Endothelial cell of umbilical vein (primary cell): ENCODE measurements around the gene DSCAML1. TPM values are rescaled to one million over a fixed set of nuclear protein-coding genes. Genes with fewer than 3 reads are reported as not detected.

ENCODE experiments used
- BruUV-seq: library from RNA; stranded (reverse); fragments of 400-500 nt; replicated peaks from 2 replicates; lab custom pipeline; 2021; lab: Mats Ljungman, UMichigan
- CTCF ChIA-PET: fragments of 300-600, 350-600 bp; sonication (Branson Sonifier 250); formaldehyde crosslinking; loops from one replicate; lab custom pipeline; 2021; ENCODE audit warnings: antibody characterized with exemption, inconsistent platforms; lab: Charles Lee
- POLR2A ChIA-PET: fragments of 300-600, 350-600 bp; sonication (Branson Sonifier 250); formaldehyde crosslinking; loops from one replicate; lab custom pipeline; 2021; ENCODE audit warnings: antibody characterized with exemption, inconsistent platforms; lab: Charles Lee
- DNase-seq: peaks from one replicate; pipeline ENCODE4 v3.0.0-alpha.2; 2011; ENCODE audit warnings: low read depth, low spot score
- FAIRE-seq: peaks from 2 replicates; lab custom pipeline; 2011; peaks lifted over from hg19 to GRCh38; lab: Jason Lieb, UNC
- H2AFZ ChIP-seq: 2 replicates; pipeline ENCODE4 v1.6.0; 2012; ENCODE audit warnings: low read depth, low read length, control low read depth, inconsistent platforms
- H3K27ac ChIP-seq: 2 replicates; pipeline ENCODE4 v1.5.1; 2011; ENCODE audit warnings: low read depth, mild to moderate bottlenecking, control low read depth, low read length, moderate library complexity; ENCODE audit not compliant: insufficient read depth
- H3K27me3 ChIP-seq, 2 experiments: 2 replicates each; pipeline versions ENCODE4 v1.6.0 to v1.6.1; 2011; ENCODE audit warnings: low read length in 2 of 2, mixed read lengths in 1 of 2; ENCODE audit not compliant: control insufficient read depth in 2 of 2, insufficient read depth in 2 of 2
- H3K36me3 ChIP-seq, 2 experiments: 2 replicates in 1 of 2; 3 replicates in 1 of 2; pipeline ENCODE4 v1.5.1; 2011; ENCODE audit warnings: low read length in 2 of 2, mild to moderate bottlenecking in 1 of 2, moderate library complexity in 1 of 2; ENCODE audit not compliant: control insufficient read depth in 2 of 2, insufficient read depth in 2 of 2; ENCODE audit errors: extremely low read depth in 1 of 2
- H3K4me1 ChIP-seq: 3 replicates; pipeline ENCODE4 v1.5.1; 2011; ENCODE audit warnings: mild to moderate bottlenecking, low read length; ENCODE audit not compliant: control insufficient read depth, insufficient read depth; ENCODE audit errors: extremely low read depth
- H3K4me2 ChIP-seq: 2 replicates; pipeline ENCODE4 v1.6.1; 2011; ENCODE audit warnings: low read length, control low read depth, mixed read lengths; ENCODE audit not compliant: insufficient read depth
- H3K4me3 ChIP-seq, 3 experiments: fragments of 200-600 bp in 1 of 3; sonication (generic), shearing (Covaris generic) in 1 of 3; replicated peaks in 1 of 3; 2 replicates each; pipeline ENCODE4 v1.5.1; 2011 to 2016; ENCODE audit warnings: control low read depth in 3 of 3, low read length in 3 of 3, mild to moderate bottlenecking in 2 of 3, inconsistent platforms in 1 of 3, low read depth in 1 of 3, moderate library complexity in 1 of 3; ENCODE audit not compliant: insufficient read depth in 1 of 3
- H3K79me2 ChIP-seq: 2 replicates; pipeline ENCODE4 v1.6.0; 2012; ENCODE audit warnings: low read length, inconsistent platforms; ENCODE audit not compliant: control insufficient read depth, insufficient read depth
- H3K9ac ChIP-seq: replicated peaks from 2 replicates; pipeline ENCODE3; 2011; ENCODE audit warnings: low read length, control low read depth; ENCODE audit not compliant: insufficient read depth; ENCODE audit errors: extremely low read depth
- H3K9me1 ChIP-seq: replicated peaks from 3 replicates; pipeline ENCODE4 v1.6.0; 2011; ENCODE audit warnings: mild to moderate bottlenecking, low read length; ENCODE audit not compliant: control insufficient read depth, insufficient read depth; ENCODE audit errors: extremely low read depth
- H3K9me3 ChIP-seq: replicated peaks from 2 replicates; pipeline ENCODE4 v1.5.1; 2012; ENCODE audit warnings: low read length, inconsistent platforms; ENCODE audit not compliant: control insufficient read depth, insufficient read depth
- H4K20me1 ChIP-seq: replicated peaks from 2 replicates; pipeline ENCODE3; 2011; ENCODE audit warnings: mild to moderate bottlenecking, low read length; ENCODE audit not compliant: control insufficient read depth, insufficient read depth; ENCODE audit errors: extremely low read depth
- EZH2 ChIP-seq: IDR thresholded peaks from 2 replicates; pipeline ENCODE4 v1.6.1; 2012; ENCODE audit warnings: borderline replicate concordance, low read depth, mild to moderate bottlenecking, moderate library complexity, low read length, inconsistent platforms; ENCODE audit not compliant: severe bottlenecking
- FOS ChIP-seq: IDR thresholded peaks from 2 replicates; pipeline ENCODE4 v1.6.1; 2011; ENCODE audit warnings: mild to moderate bottlenecking, low read length, moderate library complexity, borderline replicate concordance; ENCODE audit not compliant: insufficient read depth
- GATA2 ChIP-seq: IDR thresholded peaks from 2 replicates; pipeline ENCODE4 v1.7.0; 2011; ENCODE audit warnings: low read depth, mild to moderate bottlenecking, moderate library complexity, mixed read lengths, low read length; ENCODE audit not compliant: insufficient read length, insufficient read depth
- JUN ChIP-seq: IDR thresholded peaks from 2 replicates; pipeline ENCODE4 v1.6.1; 2011; ENCODE audit warnings: borderline replicate concordance, low read depth; ENCODE audit not compliant: insufficient read length, insufficient read depth
- MAX ChIP-seq: IDR thresholded peaks from 2 replicates; pipeline ENCODE4 v1.6.1; 2011; ENCODE audit not compliant: insufficient read depth, insufficient read length
- MYC ChIP-seq: IDR thresholded peaks from one replicate; pipeline ENCODE4 v1.6.1; 2011; ENCODE audit warnings: mild to moderate bottlenecking, low read depth, low read length
- POLR2A ChIP-seq: IDR thresholded peaks from 2 replicates; pipeline ENCODE4 v1.6.1; 2012; ENCODE audit warnings: low read depth, mild to moderate bottlenecking, control low read depth, low read length
- POLR2AphosphoS5 ChIP-seq: IDR thresholded peaks from 2 replicates; pipeline ENCODE4 v1.6.1; 2012; ENCODE audit warnings: low read depth, mild to moderate bottlenecking, control low read depth, low read length, moderate library complexity; ENCODE audit not compliant: insufficient read depth
- dilution Hi-C: fragments of 300-500 bp; cut with MboI; formaldehyde crosslinking; loops from one replicate; pipeline ENCODE4 v1.15.0; 2019; ENCODE audit warnings: low sequenced_read_pairs; ENCODE audit not compliant: extremely low pct_ligation_motif_present
- intact Hi-C: fragments of 100-400 bp; cut with micrococcal nuclease; formaldehyde crosslinking; loops from one replicate; pipeline ENCODE4 v1.10.0; 2022
- polyA plus RNA-seq, 4 experiments: library from polyadenylated mRNA; depleted of rRNA in 3 of 4; stranded (reverse) in 3 of 4; unstranded in 1 of 4; fragments of >200 nt; gene quantifications; 2 replicates each; pipeline versions ENCODE4 v1.2.1 to v1.2.3, GENCODE V29; 2011 to 2012; ENCODE audit warnings: missing spikeins in 1 of 4
- total RNA-seq: library from RNA; stranded (reverse); gene quantifications from 2 replicates; pipeline ENCODE4 v1.2.3, GENCODE V29; 2021
- TF ChIP-seq, protein P1 (sequence below), 2 donors: IDR thresholded peaks; 1 replicate in 1 of 2; 2 replicates in 1 of 2; pipeline ENCODE4 v1.5.1; 2011; ENCODE audit warnings: low read length in 2 of 2, mild to moderate bottlenecking in 2 of 2, moderate library complexity in 2 of 2, control low read depth in 1 of 2, inconsistent platforms in 1 of 2, low read depth in 1 of 2; ENCODE audit not compliant: insufficient read depth in 1 of 2; ENCODE audit errors: extremely low read depth in 1 of 2

The DSCAML1 gene
- total and polyA plus RNA-seq, 2 donors (not counting 3 experiments of a cell fraction or from before 2014, with no cell fraction given): not detected

DNA sequence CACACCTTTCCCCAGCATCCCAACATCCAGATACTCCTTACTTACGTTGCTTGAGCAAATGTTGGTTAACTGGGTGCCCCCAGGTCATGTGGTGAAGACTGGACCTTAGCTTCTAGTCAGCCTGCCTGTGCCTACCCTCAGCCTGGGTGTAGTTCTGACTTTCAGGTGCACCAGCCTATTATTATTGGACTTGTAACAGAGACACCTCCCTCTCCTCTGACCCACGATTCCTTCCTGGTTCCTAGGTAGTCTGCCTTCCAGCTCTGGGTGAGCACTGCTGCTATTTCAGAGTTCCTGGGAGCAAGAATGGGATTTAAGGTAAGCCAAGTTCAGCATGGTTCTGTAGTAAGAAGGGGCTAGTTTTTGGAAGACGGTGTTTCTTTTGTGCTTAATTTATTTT, 138.2 kb downstream of the DSCAML1 start:
- no peak overlapping the region for H3K4me3 ChIP-seq
- H3K9ac ChIP-seq: no peak overlapping the region
- no peak overlapping the region for H3K4me2 ChIP-seq
- no peaks in the 10 kb centered on the region for H3K79me2 ChIP-seq
- H3K27me3 ChIP-seq: no peaks in the 10 kb centered on the region
- intact Hi-C loops: no loop called here
- no TSS peak for BruUV-seq
- dilution Hi-C loops: no loop called here
- DNase-seq (no peak), FAIRE-seq (no peak)
- H3K4me1 ChIP-seq: no peaks in the 10 kb centered on the region
- H3K9me3 ChIP-seq: no peaks in the 10 kb centered on the region
- H3K36me3 ChIP-seq: no peaks in the 10 kb centered on the region
- no peak overlapping the region for H3K27ac ChIP-seq
- POLR2A ChIA-PET: no interaction called here
- no peak overlapping the region for H2AFZ ChIP-seq
- H3K9me1 ChIP-seq: no peaks in the 10 kb centered on the region
- H4K20me1 ChIP-seq: no peaks in the 10 kb centered on the region
- TF ChIP-seq GATA2 (no peak), MAX (no peak), POLR2A (no peak), FOS (no peak), MYC (no peak), JUN (no peak), EZH2 (no peak), POLR2AphosphoS5 (no peak)
- TF ChIP-seq, protein P1, sequence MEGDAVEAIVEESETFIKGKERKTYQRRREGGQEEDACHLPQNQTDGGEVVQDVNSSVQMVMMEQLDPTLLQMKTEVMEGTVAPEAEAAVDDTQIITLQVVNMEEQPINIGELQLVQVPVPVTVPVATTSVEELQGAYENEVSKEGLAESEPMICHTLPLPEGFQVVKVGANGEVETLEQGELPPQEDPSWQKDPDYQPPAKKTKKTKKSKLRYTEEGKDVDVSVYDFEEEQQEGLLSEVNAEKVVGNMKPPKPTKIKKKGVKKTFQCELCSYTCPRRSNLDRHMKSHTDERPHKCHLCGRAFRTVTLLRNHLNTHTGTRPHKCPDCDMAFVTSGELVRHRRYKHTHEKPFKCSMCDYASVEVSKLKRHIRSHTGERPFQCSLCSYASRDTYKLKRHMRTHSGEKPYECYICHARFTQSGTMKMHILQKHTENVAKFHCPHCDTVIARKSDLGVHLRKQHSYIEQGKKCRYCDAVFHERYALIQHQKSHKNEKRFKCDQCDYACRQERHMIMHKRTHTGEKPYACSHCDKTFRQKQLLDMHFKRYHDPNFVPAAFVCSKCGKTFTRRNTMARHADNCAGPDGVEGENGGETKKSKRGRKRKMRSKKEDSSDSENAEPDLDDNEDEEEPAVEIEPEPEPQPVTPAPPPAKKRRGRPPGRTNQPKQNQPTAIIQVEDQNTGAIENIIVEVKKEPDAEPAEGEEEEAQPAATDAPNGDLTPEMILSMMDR (IDR thresholded peaks at IDR 0.05; ENCODE audit: extremely low read depth in 1 of 2, insufficient read depth in 1 of 2, low read depth in 1 of 2, low read length in 2 of 2): no peak
- CTCF ChIA-PET: no interaction called here
